GM19463 (cell line): ENCODE results near the gene SPANXN1.
"Not testable (repeated sequence)": the region's sequence is repeated elsewhere in the genome, so short reads cannot be mapped to it uniquely, and the experiment has no call there.

Source experiments
- ATAC-seq: cut with Tn5 transposase; IDR thresholded peaks from one replicate; pipeline ENCODE4 v1.9.1; 2021; ENCODE audit warnings: mild to moderate bottlenecking, moderate library complexity; ENCODE audit not compliant: unreplicated experiment

SPANXN1 gene, protein sequence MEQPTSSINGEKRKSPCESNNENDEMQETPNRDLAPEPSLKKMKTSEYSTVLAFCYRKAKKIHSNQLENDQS

DNA sequence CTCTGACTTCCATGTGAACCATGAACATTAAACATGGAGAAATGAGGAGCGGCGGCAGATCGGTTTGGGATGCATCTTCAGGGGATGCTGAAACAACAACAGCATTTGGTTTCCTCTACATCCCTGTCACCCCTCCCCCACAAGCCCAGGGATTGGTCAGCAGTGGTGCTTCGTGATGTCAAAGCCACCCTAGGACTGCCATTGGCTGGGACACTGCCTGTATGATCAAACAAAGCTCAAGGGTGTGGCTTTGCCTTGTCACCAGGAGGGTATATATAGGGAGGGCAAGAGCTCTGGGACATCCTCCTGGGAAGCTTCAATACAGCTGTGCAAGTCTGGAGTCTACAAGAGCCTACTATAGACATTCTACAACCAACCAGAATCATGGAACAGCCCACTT is at the start of gene SPANXN1:
Gene SPANXN1, plus strand, starts transcription at position 301 of the 400 bp plus-strand sequence. Its CDS starts 84 bp downstream, at position 385.
- not testable (repeated sequence) for ATAC-seq

DNA sequence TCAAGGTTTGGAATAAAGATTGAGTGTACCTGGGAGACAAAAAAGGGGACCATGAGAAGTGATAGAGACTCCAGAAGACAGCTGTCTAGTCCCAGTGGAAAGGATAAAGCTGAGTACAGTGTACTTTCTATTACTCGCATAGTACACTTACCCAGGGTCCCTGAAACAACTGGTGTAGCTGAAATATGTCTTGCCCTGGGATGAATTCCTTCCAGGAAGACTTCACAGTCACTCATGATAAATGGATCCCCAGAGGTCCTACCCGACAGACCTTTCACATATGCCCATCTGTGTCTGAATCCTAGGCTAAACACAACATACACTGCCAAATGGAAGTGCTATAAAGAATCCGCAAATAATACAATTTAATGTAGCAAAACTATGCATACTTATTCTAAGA is 48.2 kb upstream of the SPANXN1 start:
- ATAC-seq = no peak

DNA sequence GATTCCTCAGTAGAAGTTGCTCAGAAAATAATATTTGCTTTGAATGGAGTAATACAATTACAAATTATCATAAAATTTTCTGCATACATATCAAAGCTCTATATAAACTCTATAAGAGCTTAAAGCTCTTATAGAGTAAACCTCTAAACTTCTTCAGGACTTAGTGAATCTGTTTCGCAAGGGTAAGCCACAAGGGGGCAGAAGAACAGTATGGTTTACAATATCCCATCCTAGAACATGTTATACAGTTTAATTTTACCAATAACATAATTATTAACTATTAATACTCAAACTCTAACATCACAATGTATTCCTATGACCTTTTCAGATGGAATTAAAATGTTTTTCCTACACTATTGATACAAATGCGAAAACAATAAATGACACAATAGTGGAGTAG is 33.8 kb upstream of the SPANXN1 start:
- ATAC-seq = no peak

DNA sequence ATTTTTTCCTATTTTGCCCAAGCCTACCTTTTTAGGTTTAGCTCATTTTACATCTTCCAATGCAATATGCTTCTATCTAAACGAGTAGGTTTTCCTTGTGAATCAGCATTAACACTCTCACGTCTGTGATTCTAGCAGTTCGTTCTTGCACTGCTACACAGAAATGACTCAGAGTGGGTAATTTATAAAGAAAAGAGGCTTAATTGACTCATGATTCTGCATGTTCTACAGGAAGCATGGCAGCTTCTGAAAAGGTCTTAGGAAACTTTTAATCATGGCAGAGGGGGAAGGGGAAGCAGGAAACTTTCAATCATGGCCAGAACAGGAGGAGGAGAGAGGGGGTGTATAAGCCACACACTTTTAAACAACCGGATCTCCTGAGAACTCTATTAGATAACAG is 44.9 kb downstream of the SPANXN1 start:
- ATAC-seq = no peak
